Activated T-cell treated with anti-CD3 and anti-CD28 coated beads for 4 hours (primary cell): ENCODE measurements around the gene IDS.
A peak's percentile ranks its signal among the peaks of the same experiment; 100 is the strongest.
"Not testable (repeated sequence)": the region's sequence is repeated elsewhere in the genome, so short reads cannot be mapped to it uniquely, and the experiment has no call there.

ENCODE experiments used
- DNase-seq: peaks from one replicate; pipeline ENCODE4 v3.0.0-alpha.2; 2020

The IDS gene

GRCh38 chrX:149526318-149527033 lies 21.4 kb upstream of the IDS start:
- not testable (repeated sequence) for DNase-seq

GRCh38 chrX:149525903-149526302 lies 20.8 kb upstream of the IDS start:
- DNase-seq: not testable (repeated sequence)

GRCh38 chrX:149525389-149525788 lies 20.3 kb upstream of the IDS start:
- DNase-seq: peak; percentile 32

GRCh38 chrX:149522916-149523315 lies 17.8 kb upstream of the IDS start:
- DNase-seq: no peak

- no peak for DNase-seq
Observed at GRCh38 chrX:149521438-149521837, 16.3 kb upstream of the IDS start.

- not testable (repeated sequence) for DNase-seq
Observed at GRCh38 chrX:149520636-149521277, 15.7 kb upstream of the IDS start.

- no peak for DNase-seq
Observed at GRCh38 chrX:149518236-149518635, 13.1 kb upstream of the IDS start.

GRCh38 chrX:149517308-149517707 lies 12.2 kb upstream of the IDS start:
- DNase-seq: no peak

GRCh38 chrX:149516604-149517003 lies 11.5 kb upstream of the IDS start:
- no peak for DNase-seq

GRCh38 chrX:149515954-149516602 lies 11.0 kb upstream of the IDS start:
- no peak for DNase-seq

GRCh38 chrX:149513825-149514428 lies 8.8 kb upstream of the IDS start:
- no peak for DNase-seq

GRCh38 chrX:149512225-149512885 lies 7.2 kb upstream of the IDS start:
- DNase-seq: peak; percentile 32

- DNase-seq: no peak
Observed at GRCh38 chrX:149511081-149511480, 6.0 kb upstream of the IDS start.

- DNase-seq: no peak
Observed at GRCh38 chrX:149510386-149510785, 5.3 kb upstream of the IDS start.

GRCh38 chrX:149508467-149508866 lies 3.4 kb upstream of the IDS start:
- no peak for DNase-seq

GRCh38 chrX:149506349-149506748 lies 1.2 kb upstream of the IDS start:
- DNase-seq: no peak

- no peak for DNase-seq
Observed at GRCh38 chrX:149505671-149506070, 565 bp upstream of the IDS start.

- DNase-seq: peak; percentile 30
Observed at GRCh38 chrX:149504226-149504914, 736 bp downstream of the IDS start.

- DNase-seq: peak; percentile 34
Observed at GRCh38 chrX:149503446-149503845, 1.7 kb downstream of the IDS start.

GRCh38 chrX:149502923-149503322 lies 2.2 kb downstream of the IDS start:
- DNase-seq: not testable (repeated sequence)

GRCh38 chrX:149499766-149500165 lies 5.3 kb downstream of the IDS start:
- DNase-seq: no peak

- no peak for DNase-seq
Observed at GRCh38 chrX:149498767-149499166, 6.3 kb downstream of the IDS start.

GRCh38 chrX:149497626-149498025 lies 7.5 kb downstream of the IDS start:
- no peak for DNase-seq
